ENCODE results near the gene BRINP3.

- TF ChIP-seq CTCF (conservative IDR thresholded peaks at IDR 0.05) (no peak), ZFX (IDR thresholded peaks at IDR 0.05) (no peak)
Measured at GRCh38 chr1:190129366-190129765, 348.3 kb downstream of the BRINP3 start.

Data from C4-2B (cell line).